ENCODE data around the gene RPP14.

RPP14 gene

GRCh38 chr3:58340594-58341244 is 34.7 kb downstream of the RPP14 start:
- Histone ChIP-seq H3K36me3 (ENCODE audit: control insufficient read depth in 1 of 2, insufficient read depth in 2 of 2, low read length in 2 of 2) (no peaks in the 10 kb centered on the region), H3K79me2 (ENCODE audit: control insufficient read depth, insufficient read depth, low read length, poor library complexity) (no peaks in the 10 kb centered on the region), H2BK12ac (ENCODE audit: low read length) (no peak overlapping the region), H4K91ac (ENCODE audit: low read depth, low read length) (no peak overlapping the region), H2AK5ac (ENCODE audit: low read length) (no peak overlapping the region), H4K12ac (ENCODE audit: low read depth, low read length) (no peak overlapping the region), H3K9ac (ENCODE audit: low read length) (no peak overlapping the region), H2AFZ (ENCODE audit: insufficient read depth, low read length, poor library complexity) (no peak overlapping the region), H3K4me2 (ENCODE audit: low read length) (no peak overlapping the region), H3K4ac (ENCODE audit: low read depth, low read length) (no peak overlapping the region), H2BK5ac (ENCODE audit: low read depth, low read length, poor library complexity) (no peak overlapping the region), H3K18ac (ENCODE audit: low read length) (no peak overlapping the region), H3K27me3 (ENCODE audit: insufficient read depth, low read length) (no peaks in the 10 kb centered on the region), H3K4me1 (ENCODE audit: control insufficient read depth in 1 of 2, insufficient read depth in 2 of 2, low read length in 2 of 2) (no peaks in the 10 kb centered on the region), H3K27ac (ENCODE audit: low read depth, low read length) (no peak overlapping the region), H3K14ac (ENCODE audit: low read length) (no peak overlapping the region), H3K9me3 (ENCODE audit: insufficient read depth, low read depth, low read length) (no peaks in the 10 kb centered on the region), H3K23ac (ENCODE audit: low read length) (no peak overlapping the region), H4K8ac (ENCODE audit: low read depth, low read length) (no peak overlapping the region), H2BK120ac (ENCODE audit: insufficient read depth, low read length, poor library complexity) (no peak overlapping the region), H3K79me1 (ENCODE audit: low read length) (no peaks in the 10 kb centered on the region), H3K4me3 (ENCODE audit: low read depth, low read length) (no peak overlapping the region)
- WGBS (ENCODE audit: extremely low coverage, insufficient coverage, insufficient read length) = no CpG with 5 or more reads among the region's 3 CpGs
- no peak for DNase-seq

GRCh38 chr3:58341376-58341775 is 35.3 kb downstream of the RPP14 start:
- no peak overlapping the region for H4K12ac ChIP-seq (ENCODE audit: low read depth, low read length)
- no peak overlapping the region for H2BK12ac ChIP-seq (ENCODE audit: low read length)
- H3K27me3 ChIP-seq (ENCODE audit: insufficient read depth, low read length) = no peaks in the 10 kb centered on the region
- H3K79me1 ChIP-seq (ENCODE audit: low read length) = no peaks in the 10 kb centered on the region
- H4K91ac ChIP-seq (ENCODE audit: low read depth, low read length) = no peak overlapping the region
- H2BK120ac ChIP-seq (ENCODE audit: insufficient read depth, low read length, poor library complexity) = no peak overlapping the region
- H3K9ac ChIP-seq (ENCODE audit: low read length) = no peak overlapping the region
- H2AFZ ChIP-seq (ENCODE audit: insufficient read depth, low read length, poor library complexity) = no peak overlapping the region
- no peak overlapping the region for H3K4me3 ChIP-seq (ENCODE audit: low read depth, low read length)
- no peak overlapping the region for H3K23ac ChIP-seq (ENCODE audit: low read length)
- no CpG with 5 or more reads among the region's 3 CpGs for WGBS (ENCODE audit: extremely low coverage, insufficient coverage, insufficient read length)
- H4K8ac ChIP-seq (ENCODE audit: low read depth, low read length) = no peak overlapping the region
- no peaks in the 10 kb centered on the region for H3K36me3 ChIP-seq (ENCODE audit: control insufficient read depth in 1 of 2, insufficient read depth in 2 of 2, low read length in 2 of 2)
- no peak overlapping the region for H2BK5ac ChIP-seq (ENCODE audit: low read depth, low read length, poor library complexity)
- no peak overlapping the region for H3K27ac ChIP-seq (ENCODE audit: low read depth, low read length)
- H3K4me1 ChIP-seq (ENCODE audit: control insufficient read depth in 1 of 2, insufficient read depth in 2 of 2, low read length in 2 of 2) = no peaks in the 10 kb centered on the region
- no peak overlapping the region for H2AK5ac ChIP-seq (ENCODE audit: low read length)
- no peak overlapping the region for H3K14ac ChIP-seq (ENCODE audit: low read length)
- H3K79me2 ChIP-seq (ENCODE audit: control insufficient read depth, insufficient read depth, low read length, poor library complexity) = no peaks in the 10 kb centered on the region
- DNase-seq = no peak
- no peak overlapping the region for H3K4ac ChIP-seq (ENCODE audit: low read depth, low read length)
- H3K4me2 ChIP-seq (ENCODE audit: low read length) = no peak overlapping the region
- no peak overlapping the region for H3K18ac ChIP-seq (ENCODE audit: low read length)
- H3K9me3 ChIP-seq (ENCODE audit: insufficient read depth, low read depth, low read length) = no peaks in the 10 kb centered on the region

GRCh38 chr3:58342676-58343075 is 36.6 kb downstream of the RPP14 start:
- Histone ChIP-seq H2AFZ (ENCODE audit: insufficient read depth, low read length, poor library complexity) (no peak overlapping the region), H3K9ac (ENCODE audit: low read length) (no peak overlapping the region), H3K27ac (ENCODE audit: low read depth, low read length) (no peak overlapping the region), H3K18ac (ENCODE audit: low read length) (no peak overlapping the region), H2BK5ac (ENCODE audit: low read depth, low read length, poor library complexity) (no peak overlapping the region), H3K4me2 (ENCODE audit: low read length) (no peak overlapping the region), H3K79me2 (ENCODE audit: control insufficient read depth, insufficient read depth, low read length, poor library complexity) (no peaks in the 10 kb centered on the region), H3K4me1 (ENCODE audit: control insufficient read depth in 1 of 2, insufficient read depth in 2 of 2, low read length in 2 of 2) (no peaks in the 10 kb centered on the region), H3K4ac (ENCODE audit: low read depth, low read length) (no peak overlapping the region), H3K79me1 (ENCODE audit: low read length) (no peaks in the 10 kb centered on the region), H3K27me3 (ENCODE audit: insufficient read depth, low read length) (no peaks in the 10 kb centered on the region), H3K36me3 (ENCODE audit: control insufficient read depth in 1 of 2, insufficient read depth in 2 of 2, low read length in 2 of 2) (no peaks in the 10 kb centered on the region), H3K14ac (ENCODE audit: low read length) (no peak overlapping the region), H4K12ac (ENCODE audit: low read depth, low read length) (no peak overlapping the region), H4K8ac (ENCODE audit: low read depth, low read length) (no peak overlapping the region), H3K23ac (ENCODE audit: low read length) (no peak overlapping the region), H4K91ac (ENCODE audit: low read depth, low read length) (no peak overlapping the region), H2BK12ac (ENCODE audit: low read length) (no peak overlapping the region), H2AK5ac (ENCODE audit: low read length) (no peak overlapping the region), H3K9me3 (ENCODE audit: insufficient read depth, low read depth, low read length) (no peaks in the 10 kb centered on the region), H3K4me3 (ENCODE audit: low read depth, low read length) (no peak overlapping the region), H2BK120ac (ENCODE audit: insufficient read depth, low read length, poor library complexity) (no peak overlapping the region)
- WGBS (ENCODE audit: extremely low coverage, insufficient coverage, insufficient read length) = no CpG with 5 or more reads among the region's 5 CpGs
- DNase-seq = no peak

GRCh38 chr3:58345457-58345856 is 39.4 kb downstream of the RPP14 start:
- Histone ChIP-seq H3K79me1 (ENCODE audit: low read length) (no peaks in the 10 kb centered on the region), H3K14ac (ENCODE audit: low read length) (no peak overlapping the region), H4K12ac (ENCODE audit: low read depth, low read length) (no peak overlapping the region), H2AK5ac (ENCODE audit: low read length) (no peak overlapping the region), H2BK12ac (ENCODE audit: low read length) (no peak overlapping the region), H2BK5ac (ENCODE audit: low read depth, low read length, poor library complexity) (no peak overlapping the region), H3K27ac (ENCODE audit: low read depth, low read length) (no peak overlapping the region), H3K36me3 (ENCODE audit: control insufficient read depth in 1 of 2, insufficient read depth in 2 of 2, low read length in 2 of 2) (no peaks in the 10 kb centered on the region), H2BK120ac (ENCODE audit: insufficient read depth, low read length, poor library complexity) (no peak overlapping the region), H3K27me3 (ENCODE audit: insufficient read depth, low read length) (no peaks in the 10 kb centered on the region), H2AFZ (ENCODE audit: insufficient read depth, low read length, poor library complexity) (no peak overlapping the region), H3K4me3 (ENCODE audit: low read depth, low read length) (no peak overlapping the region), H3K79me2 (ENCODE audit: control insufficient read depth, insufficient read depth, low read length, poor library complexity) (no peaks in the 10 kb centered on the region), H4K8ac (ENCODE audit: low read depth, low read length) (no peak overlapping the region), H3K9me3 (ENCODE audit: insufficient read depth, low read depth, low read length) (no peaks in the 10 kb centered on the region), H4K91ac (ENCODE audit: low read depth, low read length) (no peak overlapping the region), H3K4me1 (ENCODE audit: control insufficient read depth in 1 of 2, insufficient read depth in 2 of 2, low read length in 2 of 2) (peaks cover 2 to 3% of the 10 kb centered on the region in 2 experiments), H3K4me2 (ENCODE audit: low read length) (no peak overlapping the region), H3K23ac (ENCODE audit: low read length) (no peak overlapping the region), H3K9ac (ENCODE audit: low read length) (no peak overlapping the region), H3K4ac (ENCODE audit: low read depth, low read length) (no peak overlapping the region), H3K18ac (ENCODE audit: low read length) (no peak overlapping the region)
- no peak for DNase-seq
- WGBS (ENCODE audit: extremely low coverage, insufficient coverage, insufficient read length) = no CpG with 5 or more reads among the region's 4 CpGs
